Astrocyte (in vitro differentiated cells and primary cell): ENCODE results near the gene EEF2K.

Experiments
- CTCF ChIP-seq: IDR thresholded peaks from 2 replicates; pipeline ENCODE4 v1.5.1; 2011; ENCODE audit warnings: low read depth, mild to moderate bottlenecking, inconsistent platforms, low read length, moderate library complexity; ENCODE audit not compliant: insufficient read depth
- EZH2 ChIP-seq: IDR thresholded peaks from 2 replicates; pipeline ENCODE4 v1.6.1; 2012; ENCODE audit warnings: mild to moderate bottlenecking, low read length, inconsistent platforms; ENCODE audit not compliant: insufficient read depth

- TF ChIP-seq CTCF: no peak
- no peak for TF ChIP-seq EZH2
Observed at GRCh38 chr16:22250522-22250921, 44.4 kb downstream of the EEF2K start.
